Renal pelvis (tissue), 4 donors: ENCODE measurements around the gene NT5C1B. TPM values are rescaled to one million over a fixed set of nuclear protein-coding genes. Genes with fewer than 3 reads are reported as not detected.

ENCODE experiments used
- DNase-seq: peaks from one replicate; pipeline ENCODE4 v3.0.0-alpha.2; 2013
- polyA plus RNA-seq, 3 donors: library from polyadenylated mRNA; unstranded; fragments of 120-200 nt; gene quantifications; one replicate each; pipeline ENCODE4 v1.2.1, GENCODE V29; 2013; ENCODE audit not compliant: insufficient read length in 3 of 3

NT5C1B gene
- polyA plus RNA-seq, 3 donors = 0.71 to 1.0 (median 0.83) TPM

DNA sequence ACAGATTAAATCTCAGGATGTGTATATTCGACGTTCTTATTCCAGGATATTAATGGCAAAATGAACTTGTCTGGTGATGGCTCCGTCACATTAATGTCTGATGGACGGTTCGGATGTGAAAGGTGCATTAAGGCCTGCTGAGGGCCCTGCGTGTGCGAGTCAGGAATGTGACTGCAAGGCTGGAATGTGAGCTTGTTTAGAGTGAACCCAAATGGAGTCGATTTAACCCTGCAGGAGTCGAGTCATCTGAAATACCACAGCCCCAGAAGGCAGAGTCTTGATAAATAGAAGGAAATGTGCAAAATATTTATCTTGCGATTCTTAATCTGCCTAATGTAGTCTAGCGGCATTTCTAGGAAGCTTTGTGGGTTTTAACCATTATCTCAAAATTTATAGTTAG, 73.3 kb downstream of the NT5C1B start:
- DNase-seq = peak; percentile 45

DNA sequence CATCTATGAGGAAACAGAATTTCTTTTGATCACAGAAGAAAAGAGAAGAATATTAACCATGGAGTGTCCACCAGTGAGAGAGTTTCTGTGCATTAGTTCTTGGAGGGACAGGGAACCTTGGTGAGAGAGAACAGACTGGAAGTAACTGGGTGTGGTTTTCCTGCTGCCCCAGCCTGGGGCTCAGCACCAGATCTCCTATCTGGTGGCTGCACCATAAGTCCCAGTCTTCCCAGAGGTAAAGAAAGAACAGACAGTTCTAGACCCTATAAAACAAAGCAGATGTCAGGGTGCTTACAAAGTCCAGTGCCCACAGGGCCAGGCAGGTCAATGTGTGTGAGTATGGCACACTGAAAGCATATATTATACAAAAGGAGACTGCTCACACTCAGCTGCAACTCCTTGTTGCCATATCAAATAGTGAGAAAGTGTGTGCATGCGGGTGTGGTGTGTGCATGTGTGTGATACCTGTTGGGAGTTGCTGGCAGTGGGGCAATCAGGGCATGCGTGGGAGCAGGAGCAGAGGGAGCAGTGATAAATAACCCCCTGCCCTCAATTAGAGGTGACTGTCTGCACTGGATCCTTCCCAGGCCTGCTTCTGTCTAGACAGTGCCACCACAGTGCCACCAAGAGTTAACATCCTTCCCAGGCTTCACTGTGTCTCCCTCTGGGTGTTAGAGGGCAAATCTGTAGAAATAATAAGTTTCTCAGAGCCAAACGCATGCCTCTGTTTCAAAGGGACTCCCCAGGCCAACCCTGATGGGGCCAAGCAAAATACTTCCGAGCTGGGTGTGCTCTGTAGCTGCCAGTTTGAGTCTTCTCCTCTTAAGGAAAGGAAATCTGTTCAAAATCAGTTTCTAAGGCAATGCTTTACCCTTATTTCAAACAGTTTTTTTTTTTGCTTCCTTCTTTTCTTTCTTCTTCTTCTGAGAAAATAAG, 74.6 kb downstream of the NT5C1B start:
- no peak for DNase-seq

Other genes starting within 250 kb of the NT5C1B start
- gene RDH14, start 28.9 kb downstream of the NT5C1B start, polyA plus RNA-seq = 10 to 100 TPM; 34.7 to 39.6 (median 39.4) TPM